ENCODE results near the gene MEIS2. TPM values are rescaled to one million over a fixed set of nuclear protein-coding genes. Genes with fewer than 3 reads are reported as not detected.

MEIS2 gene
- total and polyA plus RNA-seq, 7 donors, result 1.4 to 154 (median 76.0) TPM

- no peaks in the 10 kb centered on the region for H3K27me3 ChIP-seq
- intact Hi-C loops (cut with DNase I), result loop anchor here (2.0 to 10.0 kb wide), 7 partner anchors 26 to 1588 kb away; partner anchors contain the start of gene DPH6
- TF ChIP-seq CTCF (IDR thresholded peaks at IDR 0.05) (no peak), POLR2AphosphoS5 (IDR thresholded peaks at IDR 0.05) (no peak), EP300 (IDR thresholded peaks at IDR 0.05) (no peak), POLR2A (IDR thresholded peaks at IDR 0.05) (no peak)
- no peak for DNase-seq
- H3K4me1 ChIP-seq, result peaks cover 0 to 42% (median 21%) of the 10 kb centered on the region in 4 donors
- H3K9me3 ChIP-seq, result no peaks in the 10 kb centered on the region
- H3K27ac ChIP-seq, result peak overlapping the region in 3 of 4 donors; percentile 60 to 73 (median 67)
- no peaks in the 10 kb centered on the region for H3K36me3 ChIP-seq
- no peak overlapping the region for H3K4me3 ChIP-seq
- 86 to 88% methylated on average over 2 of the region's 2 CpGs for WGBS, 2 donors
Observed at GRCh38 chr15:37132826-37133417, 32.6 kb upstream of the MEIS2 start.

DNA sequence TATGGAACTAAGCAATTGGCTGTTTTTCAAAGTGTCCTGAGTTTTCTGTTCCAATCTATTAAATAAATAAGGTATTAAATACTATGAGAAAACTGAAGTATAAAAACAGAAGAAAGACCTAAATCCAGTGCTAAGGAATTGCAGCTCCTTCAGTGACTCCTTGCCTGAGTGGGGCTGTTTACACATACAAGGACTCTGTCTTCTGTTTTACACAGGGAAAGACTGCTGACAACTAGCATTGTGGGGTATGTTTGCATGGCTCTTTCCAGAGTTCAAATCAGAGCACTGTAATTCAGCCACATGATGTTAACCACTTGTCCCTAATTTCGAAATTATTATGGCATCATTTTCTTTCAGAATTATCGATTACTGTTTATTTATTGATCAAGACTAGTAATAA lies 31.3 kb upstream of the MEIS2 start:
- peak overlapping the region in 3 of 4 donors; percentile 54 to 73 (median 67) for H3K27ac ChIP-seq
- no peak for DNase-seq
- H3K4me1 ChIP-seq, result peaks cover 0 to 42% (median 21%) of the 10 kb centered on the region in 4 donors
- H3K27me3 ChIP-seq, result no peaks in the 10 kb centered on the region
- 23 to 34% methylated on average over 2 of the region's 2 CpGs for WGBS, 2 donors
- peak overlapping the region in 1 of 4 donors; percentile 16 for H3K4me3 ChIP-seq
- TF ChIP-seq POLR2A (IDR thresholded peaks at IDR 0.05) (no peak), EP300 (IDR thresholded peaks at IDR 0.05) (no peak), POLR2AphosphoS5 (IDR thresholded peaks at IDR 0.05) (peak in 2 of 4 donors; percentile 27 to 28)
- no peaks in the 10 kb centered on the region for H3K36me3 ChIP-seq
- H3K9me3 ChIP-seq, result no peaks in the 10 kb centered on the region
- intact Hi-C loops (cut with DNase I), result loop anchor here (2.0 to 10.0 kb wide), 7 partner anchors 25 to 1587 kb away; partner anchors contain the start of gene DPH6

GRCh38 chr15:37130356-37130755 lies 30.0 kb upstream of the MEIS2 start:
- peaks cover 0 to 50% (median 27%) of the 10 kb centered on the region in 4 donors for H3K4me1 ChIP-seq
- intact Hi-C loops (cut with DNase I), result loop anchor here (5.0 to 10.0 kb wide), 5 partner anchors 33 to 1586 kb away; partner anchors contain the start of gene DPH6
- no peaks in the 10 kb centered on the region for H3K27me3 ChIP-seq
- no peaks in the 10 kb centered on the region for H3K36me3 ChIP-seq
- H3K4me3 ChIP-seq, result no peak overlapping the region
- H3K27ac ChIP-seq, result peak overlapping the region in 2 of 4 donors; percentile 25 to 73
- TF ChIP-seq POLR2A (IDR thresholded peaks at IDR 0.05) (no peak), CTCF (IDR thresholded peaks at IDR 0.05) (no peak), POLR2AphosphoS5 (IDR thresholded peaks at IDR 0.05) (no peak), EP300 (IDR thresholded peaks at IDR 0.05) (no peak)
- WGBS, 2 donors, result 27 to 68% methylated on average over 4 of the region's 4 CpGs
- no peaks in the 10 kb centered on the region for H3K9me3 ChIP-seq
- DNase-seq, result no peak

DNA sequence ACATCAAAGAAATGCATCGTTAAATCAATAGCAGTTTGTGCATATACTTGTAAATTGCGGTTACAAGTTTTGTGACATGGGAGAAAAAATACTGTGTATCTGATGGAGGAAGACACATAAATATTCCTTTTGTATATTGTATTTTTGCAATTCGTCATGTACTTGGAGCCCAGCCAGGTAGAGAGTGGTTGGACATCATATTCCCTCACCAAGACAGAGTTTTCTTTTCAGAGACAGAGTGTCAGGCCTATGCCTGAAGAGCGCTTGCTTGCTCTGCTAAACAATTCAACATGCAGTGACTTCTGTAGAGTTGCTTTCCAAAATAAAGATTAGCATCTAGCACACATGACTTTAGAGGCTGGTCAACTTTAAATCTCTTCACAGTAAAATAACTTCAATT lies 24.8 kb upstream of the MEIS2 start:
- H3K27ac ChIP-seq, result peak overlapping the region; percentile 39 to 72 (median 58)
- intact Hi-C loops (cut with DNase I), result loop anchor here (10.0 kb wide), 2 partner anchors 320 to 530 kb away; no protein-coding TSS in a partner anchor
- DNase-seq, result peak; percentile 61
- peaks cover 0 to 43% (median 35%) of the 10 kb centered on the region in 4 donors for H3K4me1 ChIP-seq
- H3K36me3 ChIP-seq, result no peaks in the 10 kb centered on the region
- H3K9me3 ChIP-seq, result no peaks in the 10 kb centered on the region
- TF ChIP-seq POLR2AphosphoS5 (IDR thresholded peaks at IDR 0.05), result peak in 2 of 4 donors; percentile 29 to 32
- no peak for TF ChIP-seq POLR2A (IDR thresholded peaks at IDR 0.05)
- no peak for TF ChIP-seq EP300 (IDR thresholded peaks at IDR 0.05)
- H3K4me3 ChIP-seq, result no peak overlapping the region
- 59 to 63% methylated on average over 4 of the region's 4 CpGs for WGBS, 2 donors
- H3K27me3 ChIP-seq, result no peaks in the 10 kb centered on the region

DNA sequence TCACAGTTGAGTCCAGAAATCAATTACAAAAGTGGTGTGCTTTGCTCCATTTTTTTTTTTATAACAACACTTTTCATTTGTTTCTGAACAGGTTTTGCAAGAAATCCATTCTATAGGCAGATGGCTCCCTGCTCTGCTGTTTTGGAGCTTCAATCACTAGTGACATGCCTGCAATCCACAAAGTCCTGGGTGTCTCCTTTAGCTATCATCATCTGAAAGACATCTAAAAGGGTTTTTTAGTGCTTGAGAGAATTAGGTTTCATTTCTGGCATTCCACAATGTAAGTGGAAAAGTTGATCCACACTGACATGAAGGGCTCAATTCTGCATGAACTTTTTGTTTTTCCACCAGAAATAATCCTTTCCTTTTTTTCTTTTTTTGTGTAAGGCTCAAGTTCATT lies 24.0 kb upstream of the MEIS2 start:
- intact Hi-C loops (cut with DNase I), result loop anchor here (10.0 kb wide), 2 partner anchors 320 to 530 kb away; no protein-coding TSS in a partner anchor
- H3K4me1 ChIP-seq, result peaks cover 0 to 42% (median 35%) of the 10 kb centered on the region in 4 donors
- peak overlapping the region; percentile 39 to 72 (median 58) for H3K27ac ChIP-seq
- TF ChIP-seq CTCF (IDR thresholded peaks at IDR 0.05), result no peak
- no peak for TF ChIP-seq POLR2AphosphoS5 (IDR thresholded peaks at IDR 0.05)
- TF ChIP-seq EP300 (IDR thresholded peaks at IDR 0.05), result no peak
- no peak for TF ChIP-seq POLR2A (IDR thresholded peaks at IDR 0.05)
- H3K36me3 ChIP-seq, result no peaks in the 10 kb centered on the region
- H3K9me3 ChIP-seq, result no peaks in the 10 kb centered on the region
- no peaks in the 10 kb centered on the region for H3K27me3 ChIP-seq
- no peak overlapping the region for H3K4me3 ChIP-seq
- no peak for DNase-seq
